Keratinocyte (primary cell): ENCODE measurements around the gene PEX5L.

Experiments used
- CTCF ChIP-seq, 3 experiments: IDR thresholded peaks in 1 of 3; conservative IDR thresholded peaks in 1 of 3; optimal IDR thresholded peaks in 1 of 3; 2 replicates in 2 of 3; 3 replicates in 1 of 3; pipeline versions ENCODE3 to v1.5.1; 2011; ENCODE audit warnings: low read length in 3 of 3, mild to moderate bottlenecking in 3 of 3, moderate library complexity in 2 of 3, control low read depth in 1 of 3, inconsistent platforms in 1 of 3; ENCODE audit not compliant: insufficient read depth in 2 of 3; ENCODE audit errors: extremely low read depth in 1 of 3
- EZH2 ChIP-seq: IDR thresholded peaks from one replicate; pipeline ENCODE4 v1.6.1; 2012; ENCODE audit warnings: inconsistent platforms, mild to moderate bottlenecking, low read length, moderate library complexity

DNA sequence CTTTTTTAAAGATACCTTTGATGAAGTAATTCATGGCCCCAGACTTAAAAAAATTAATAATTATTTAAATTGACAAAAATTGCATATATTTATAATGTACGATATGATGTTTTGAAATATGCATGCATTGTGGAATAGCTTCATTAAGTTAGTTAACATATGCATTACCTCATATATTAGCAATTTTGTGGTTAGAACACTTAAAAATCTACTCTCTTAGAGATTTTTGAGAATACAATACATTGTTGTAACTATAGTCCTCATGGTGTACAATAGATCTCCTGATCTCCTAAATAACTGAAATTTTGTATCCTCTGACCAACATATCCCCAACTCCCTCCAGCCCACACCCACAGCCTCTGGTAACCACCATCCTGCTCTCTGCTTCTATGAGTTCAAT lies 104.1 kb downstream of the PEX5L start:
- TF ChIP-seq CTCF (optimal IDR thresholded peaks at IDR 0.05 in 1 of 3, IDR thresholded peaks at IDR 0.05 in 1 of 3, conservative IDR thresholded peaks at IDR 0.05 in 1 of 3; ENCODE audit: extremely low read depth in 1 of 3, insufficient read depth in 2 of 3, low read length in 3 of 3) (no peak), EZH2 (no peak)
